Measurements from ENCODE around the gene PDLIM5.
"Not testable (repeated sequence)": the region's sequence is repeated elsewhere in the genome, so short reads cannot be mapped to it uniquely, and the experiment has no call there.

Gene PDLIM5

GRCh38 chr4:94639298-94639697, 187.6 kb downstream of the PDLIM5 start:
- in situ Hi-C loops (cut with MboI; ENCODE audit: low sequenced_read_pairs) = no loop called here

GRCh38 chr4:94640151-94640550, 188.4 kb downstream of the PDLIM5 start:
- in situ Hi-C loops (cut with MboI; ENCODE audit: low sequenced_read_pairs) = no loop called here

- in situ Hi-C loops (cut with MboI; ENCODE audit: low sequenced_read_pairs) = no loop called here
Measured at GRCh38 chr4:94641702-94642560, 190.2 kb downstream of the PDLIM5 start.

GRCh38 chr4:94642561-94642866, 190.8 kb downstream of the PDLIM5 start:
- in situ Hi-C loops (cut with MboI; ENCODE audit: low sequenced_read_pairs) = no loop called here

- in situ Hi-C loops (cut with MboI; ENCODE audit: low sequenced_read_pairs) = no loop called here
Measured at GRCh38 chr4:94648699-94649098, 197.0 kb downstream of the PDLIM5 start.

- in situ Hi-C loops (cut with MboI; ENCODE audit: low sequenced_read_pairs) = no loop called here
Measured at GRCh38 chr4:94649381-94650133, 197.8 kb downstream of the PDLIM5 start.

GRCh38 chr4:94650134-94650495, 198.4 kb downstream of the PDLIM5 start:
- in situ Hi-C loops (cut with MboI; ENCODE audit: low sequenced_read_pairs) = no loop called here

GRCh38 chr4:94650690-94651089, 198.9 kb downstream of the PDLIM5 start:
- in situ Hi-C loops (cut with MboI; ENCODE audit: low sequenced_read_pairs) = no loop called here

- in situ Hi-C loops (cut with MboI; ENCODE audit: low sequenced_read_pairs) = no loop called here
Measured at GRCh38 chr4:94653095-94653649, 201.4 kb downstream of the PDLIM5 start.

- in situ Hi-C loops (cut with MboI; ENCODE audit: low sequenced_read_pairs) = no loop called here
Measured at GRCh38 chr4:94653984-94654609, 202.4 kb downstream of the PDLIM5 start.

GRCh38 chr4:94654714-94655113, 203.0 kb downstream of the PDLIM5 start:
- in situ Hi-C loops (cut with MboI; ENCODE audit: low sequenced_read_pairs) = no loop called here

GRCh38 chr4:94660614-94661013, 208.9 kb downstream of the PDLIM5 start:
- in situ Hi-C loops (cut with MboI; ENCODE audit: low sequenced_read_pairs) = no loop called here

GRCh38 chr4:94665021-94665420, 213.3 kb downstream of the PDLIM5 start:
- in situ Hi-C loops (cut with MboI; ENCODE audit: low sequenced_read_pairs) = not testable (repeated sequence)

GRCh38 chr4:94665500-94666404, 214.0 kb downstream of the PDLIM5 start:
- in situ Hi-C loops (cut with MboI; ENCODE audit: low sequenced_read_pairs) = no loop called here

GRCh38 chr4:94668724-94669123, 217.0 kb downstream of the PDLIM5 start:
- in situ Hi-C loops (cut with MboI; ENCODE audit: low sequenced_read_pairs) = no loop called here

GRCh38 chr4:94669672-94670664, 218.2 kb downstream of the PDLIM5 start:
- in situ Hi-C loops (cut with MboI; ENCODE audit: low sequenced_read_pairs) = no loop called here

GRCh38 chr4:94671113-94671512, 219.4 kb downstream of the PDLIM5 start:
- in situ Hi-C loops (cut with MboI; ENCODE audit: low sequenced_read_pairs) = no loop called here

- in situ Hi-C loops (cut with MboI; ENCODE audit: low sequenced_read_pairs) = no loop called here
Measured at GRCh38 chr4:94673961-94674360, 222.2 kb downstream of the PDLIM5 start.

GRCh38 chr4:94676970-94677369, 225.2 kb downstream of the PDLIM5 start:
- in situ Hi-C loops (cut with MboI; ENCODE audit: low sequenced_read_pairs) = no loop called here
